ENCODE data around the gene GOLGA6L2.

GOLGA6L2 gene

GRCh38 chr15:23446215-23447106 lies 582 bp downstream of the GOLGA6L2 start:
- H3K27me3 ChIP-seq = no peaks in the 10 kb centered on the region
- no peak overlapping the region for H3K4me3 ChIP-seq (ENCODE audit: low read depth in 1 of 2, low read length in 1 of 2)
- no peak for TF ChIP-seq CTCF (IDR thresholded peaks at IDR 0.05)
- no peaks in the 10 kb centered on the region for H3K9me3 ChIP-seq
- H3K36me3 ChIP-seq = no peaks in the 10 kb centered on the region
- no peak overlapping the region for H3K27ac ChIP-seq
- H3K4me1 ChIP-seq (ENCODE audit: control insufficient read depth in 1 of 2, insufficient read depth in 1 of 2, low read depth in 1 of 2, low read length in 1 of 2) = no peaks in the 10 kb centered on the region

DNA sequence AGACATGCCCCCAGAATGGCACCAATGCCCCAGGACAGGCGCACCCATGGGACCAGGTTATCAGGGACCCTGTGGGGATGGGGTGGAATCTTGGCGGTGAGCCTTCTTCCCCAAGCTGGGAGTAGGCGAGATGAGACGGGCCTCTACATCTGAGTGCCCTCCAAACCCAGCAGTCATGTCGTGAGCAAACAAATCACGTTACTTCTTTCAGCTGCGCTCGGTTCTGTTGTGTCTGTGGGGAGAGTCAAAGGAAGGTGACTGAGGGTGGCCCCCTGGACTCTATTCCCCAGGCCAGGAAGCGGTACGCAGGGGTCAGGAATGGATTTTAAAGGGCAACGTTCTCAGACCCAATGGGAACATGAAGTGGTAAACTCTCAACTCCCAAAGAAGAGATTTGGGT lies 2.8 kb downstream of the GOLGA6L2 start:
- no peak overlapping the region for H3K4me3 ChIP-seq (ENCODE audit: low read depth in 1 of 2, low read length in 1 of 2)
- no peaks in the 10 kb centered on the region for H3K27me3 ChIP-seq
- H3K27ac ChIP-seq = no peak overlapping the region
- H3K9me3 ChIP-seq = no peaks in the 10 kb centered on the region
- no peaks in the 10 kb centered on the region for H3K4me1 ChIP-seq (ENCODE audit: control insufficient read depth in 1 of 2, insufficient read depth in 1 of 2, low read depth in 1 of 2, low read length in 1 of 2)
- no peak for TF ChIP-seq CTCF (IDR thresholded peaks at IDR 0.05)
- H3K36me3 ChIP-seq = no peaks in the 10 kb centered on the region

GRCh38 chr15:23441204-23441603 lies 5.8 kb downstream of the GOLGA6L2 start:
- Histone ChIP-seq H3K4me1 (ENCODE audit: control insufficient read depth in 1 of 2, insufficient read depth in 1 of 2, low read depth in 1 of 2, low read length in 1 of 2) (no peaks in the 10 kb centered on the region), H3K4me3 (ENCODE audit: low read depth in 1 of 2, low read length in 1 of 2) (no peak overlapping the region), H3K9me3 (no peaks in the 10 kb centered on the region), H3K27me3 (no peaks in the 10 kb centered on the region), H3K36me3 (no peaks in the 10 kb centered on the region), H3K27ac (no peak overlapping the region)
- no peak for TF ChIP-seq CTCF (IDR thresholded peaks at IDR 0.05)

DNA sequence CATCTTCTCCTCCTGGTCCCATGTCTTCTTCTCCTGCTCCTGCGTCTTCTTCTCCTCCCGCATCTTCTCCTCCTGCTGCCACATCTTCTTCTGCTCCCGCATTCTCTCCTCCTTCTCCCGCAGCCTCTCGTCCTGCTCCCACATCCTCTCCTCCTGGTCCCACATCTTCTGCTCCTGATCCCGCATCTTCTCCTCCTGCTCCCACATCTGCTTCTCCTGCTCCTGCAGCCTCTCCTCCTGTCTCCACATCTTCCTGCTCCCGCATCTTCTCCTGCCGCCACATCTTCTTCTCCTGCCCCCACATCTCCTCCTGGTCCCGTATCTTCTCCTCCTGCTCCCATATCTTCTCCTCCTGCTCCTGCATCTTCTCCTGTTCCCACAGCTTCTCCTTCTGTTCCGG lies 6.4 kb downstream of the GOLGA6L2 start:
- Histone ChIP-seq H3K36me3 (no peaks in the 10 kb centered on the region), H3K4me1 (ENCODE audit: control insufficient read depth in 1 of 2, insufficient read depth in 1 of 2, low read depth in 1 of 2, low read length in 1 of 2) (no peaks in the 10 kb centered on the region), H3K27me3 (no peaks in the 10 kb centered on the region), H3K9me3 (no peaks in the 10 kb centered on the region), H3K27ac (no peak overlapping the region), H3K4me3 (ENCODE audit: low read depth in 1 of 2, low read length in 1 of 2) (no peak overlapping the region)
- no peak for TF ChIP-seq CTCF (IDR thresholded peaks at IDR 0.05)

DNA sequence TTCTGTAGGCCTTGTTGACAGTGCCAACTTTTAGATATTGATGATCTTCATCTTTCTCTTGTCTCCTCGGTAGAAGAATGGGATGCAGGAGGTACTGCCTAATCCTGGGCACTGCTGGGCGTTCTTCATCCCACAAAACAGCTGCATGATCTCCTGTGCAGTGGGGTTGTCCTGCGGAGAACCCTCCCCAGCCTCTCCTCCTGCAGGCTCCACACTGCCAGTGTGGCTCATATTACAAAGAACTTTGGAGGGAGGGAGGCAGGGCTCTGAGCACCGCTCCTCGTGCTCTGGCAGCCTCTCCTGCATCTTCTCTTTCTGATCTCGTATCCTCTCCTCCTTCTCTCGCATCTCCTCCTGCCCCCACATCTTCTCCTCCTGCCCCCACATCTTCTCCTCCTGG lies 7.5 kb downstream of the GOLGA6L2 start:
- Histone ChIP-seq H3K4me1 (ENCODE audit: control insufficient read depth in 1 of 2, insufficient read depth in 1 of 2, low read depth in 1 of 2, low read length in 1 of 2) (no peaks in the 10 kb centered on the region), H3K27me3 (no peaks in the 10 kb centered on the region), H3K36me3 (no peaks in the 10 kb centered on the region), H3K27ac (no peak overlapping the region), H3K9me3 (no peaks in the 10 kb centered on the region), H3K4me3 (ENCODE audit: low read depth in 1 of 2, low read length in 1 of 2) (no peak overlapping the region)
- TF ChIP-seq CTCF (IDR thresholded peaks at IDR 0.05) = no peak

Measured in neutrophil (primary cell).